GM18511 (cell line): ENCODE data around the gene IL17C.
"Not testable (repeated sequence)": the region's sequence is repeated elsewhere in the genome, so short reads cannot be mapped to it uniquely, and the experiment has no call there.

Source experiments
- ATAC-seq: cut with Tn5 transposase; IDR thresholded peaks from one replicate; pipeline ENCODE4 v1.9.1; 2021; ENCODE audit warnings: mild to moderate bottlenecking, moderate library complexity; ENCODE audit not compliant: unreplicated experiment

IL17C gene

GRCh38 chr16:88609426-88609825, 28.9 kb upstream of the IL17C start:
- ATAC-seq = not testable (repeated sequence)

- ATAC-seq = no peak
These were observed 28.3 kb upstream of the IL17C start for GRCh38 chr16:88610080-88610479.

GRCh38 chr16:88610909-88611812, 27.2 kb upstream of the IL17C start:
- no peak for ATAC-seq

- ATAC-seq = no peak
These were observed 25.1 kb upstream of the IL17C start for GRCh38 chr16:88613293-88613692.

GRCh38 chr16:88613911-88614817, 24.2 kb upstream of the IL17C start:
- ATAC-seq = no peak

- no peak for ATAC-seq
These were observed 23.4 kb upstream of the IL17C start for GRCh38 chr16:88614818-88615580.

- no peak for ATAC-seq
These were observed 22.1 kb upstream of the IL17C start for GRCh38 chr16:88616320-88616719.

- no peak for ATAC-seq
These were observed 21.6 kb upstream of the IL17C start for GRCh38 chr16:88616736-88617135.

GRCh38 chr16:88617268-88618031, 20.9 kb upstream of the IL17C start:
- no peak for ATAC-seq

- no peak for ATAC-seq
These were observed 20.0 kb upstream of the IL17C start for GRCh38 chr16:88618182-88618955.

- no peak for ATAC-seq
These were observed 19.3 kb upstream of the IL17C start for GRCh38 chr16:88618956-88619667.

GRCh38 chr16:88619859-88620815, 18.2 kb upstream of the IL17C start:
- no peak for ATAC-seq

GRCh38 chr16:88622125-88622524, 16.2 kb upstream of the IL17C start:
- ATAC-seq = no peak

- no peak for ATAC-seq
These were observed 15.5 kb upstream of the IL17C start for GRCh38 chr16:88622866-88623265.

- no peak for ATAC-seq
These were observed 14.5 kb upstream of the IL17C start for GRCh38 chr16:88623858-88624257.

GRCh38 chr16:88624481-88624880, 13.9 kb upstream of the IL17C start:
- ATAC-seq = no peak

GRCh38 chr16:88624977-88625576, 13.3 kb upstream of the IL17C start:
- no peak for ATAC-seq
